Measurements from ENCODE around the gene GALR1.

DNA sequence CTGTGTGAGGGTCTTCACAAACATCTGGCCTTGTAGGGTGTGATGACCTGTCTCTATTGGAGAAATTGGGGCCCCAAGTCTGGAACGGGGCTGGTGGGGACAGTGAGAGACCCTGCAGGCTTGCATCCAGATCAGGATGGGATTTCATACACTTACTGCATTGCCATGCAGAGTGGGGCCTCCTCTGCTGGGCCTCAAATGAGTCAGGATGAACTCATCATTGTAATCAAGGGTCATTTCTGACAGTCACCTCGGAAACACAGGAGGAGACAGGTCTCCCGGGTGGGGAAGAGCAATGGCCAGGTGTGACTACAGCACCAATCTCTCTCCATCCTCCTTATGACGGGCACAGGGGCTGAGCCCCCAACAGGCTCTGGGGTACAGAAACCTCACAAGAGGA is 48.1 kb upstream of the GALR1 start:
- TF ChIP-seq, protein P1, sequence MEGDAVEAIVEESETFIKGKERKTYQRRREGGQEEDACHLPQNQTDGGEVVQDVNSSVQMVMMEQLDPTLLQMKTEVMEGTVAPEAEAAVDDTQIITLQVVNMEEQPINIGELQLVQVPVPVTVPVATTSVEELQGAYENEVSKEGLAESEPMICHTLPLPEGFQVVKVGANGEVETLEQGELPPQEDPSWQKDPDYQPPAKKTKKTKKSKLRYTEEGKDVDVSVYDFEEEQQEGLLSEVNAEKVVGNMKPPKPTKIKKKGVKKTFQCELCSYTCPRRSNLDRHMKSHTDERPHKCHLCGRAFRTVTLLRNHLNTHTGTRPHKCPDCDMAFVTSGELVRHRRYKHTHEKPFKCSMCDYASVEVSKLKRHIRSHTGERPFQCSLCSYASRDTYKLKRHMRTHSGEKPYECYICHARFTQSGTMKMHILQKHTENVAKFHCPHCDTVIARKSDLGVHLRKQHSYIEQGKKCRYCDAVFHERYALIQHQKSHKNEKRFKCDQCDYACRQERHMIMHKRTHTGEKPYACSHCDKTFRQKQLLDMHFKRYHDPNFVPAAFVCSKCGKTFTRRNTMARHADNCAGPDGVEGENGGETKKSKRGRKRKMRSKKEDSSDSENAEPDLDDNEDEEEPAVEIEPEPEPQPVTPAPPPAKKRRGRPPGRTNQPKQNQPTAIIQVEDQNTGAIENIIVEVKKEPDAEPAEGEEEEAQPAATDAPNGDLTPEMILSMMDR (IDR thresholded peaks at IDR 0.05; ENCODE audit: poor library complexity): no peak
- TF ChIP-seq EZH2phosphoT487 (IDR thresholded peaks at IDR 0.05; ENCODE audit: low read depth, severe bottlenecking, unreplicated experiment) (no peak), EZH2 (IDR thresholded peaks at IDR 0.05; ENCODE audit: borderline replicate concordance) (no peak)

All from hepatocyte (in vitro differentiated cells).